ENCODE measurements around the gene GRPEL1. TPM values are rescaled to one million over a fixed set of nuclear protein-coding genes. Genes with fewer than 3 reads are reported as not detected.

The GRPEL1 gene
- total and polyA plus RNA-seq, 11 donors, result 38.6 to 70.8 (median 55.4) TPM

DNA sequence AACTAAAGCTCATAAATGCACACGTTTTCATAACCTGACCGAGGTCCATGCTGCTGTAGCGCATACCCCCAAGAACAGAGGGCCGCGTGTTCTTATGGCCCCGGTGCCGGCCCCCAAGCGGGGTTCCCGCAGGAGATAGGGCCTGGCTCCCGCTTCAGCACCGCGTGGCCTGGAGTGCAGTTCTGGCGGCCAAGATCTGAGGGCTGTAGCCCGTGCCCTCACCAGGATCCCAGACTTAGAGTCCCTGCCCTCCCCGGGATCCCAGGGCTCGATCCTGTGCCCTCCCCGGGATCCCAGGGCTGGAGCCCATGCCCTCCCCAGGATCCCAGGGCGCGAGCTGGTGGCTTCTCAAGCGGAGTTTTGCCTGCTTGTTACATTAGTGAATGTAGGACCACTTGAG is 1.0 kb upstream of the GRPEL1 start:
- no peaks in the 10 kb centered on the region for H3K27me3 ChIP-seq
- WGBS, 4 donors, result 8 to 23% (median 15%) methylated on average over 18 to 20 of the region's 20 CpGs
- DNase-seq (no peak), ATAC-seq (no peak)
- peak overlapping the region; percentile 62 to 97 (median 91) for H3K27ac ChIP-seq
- H3K4me3 ChIP-seq, result peak overlapping the region in 11 of 12 donors; percentile 74 to 99 (median 89)
- no peaks in the 10 kb centered on the region for H3K9me3 ChIP-seq
- H3K36me3 ChIP-seq, result peaks cover 0 to 16% (median 9%) of the 10 kb centered on the region in 9 donors
- TF ChIP-seq, protein P1, sequence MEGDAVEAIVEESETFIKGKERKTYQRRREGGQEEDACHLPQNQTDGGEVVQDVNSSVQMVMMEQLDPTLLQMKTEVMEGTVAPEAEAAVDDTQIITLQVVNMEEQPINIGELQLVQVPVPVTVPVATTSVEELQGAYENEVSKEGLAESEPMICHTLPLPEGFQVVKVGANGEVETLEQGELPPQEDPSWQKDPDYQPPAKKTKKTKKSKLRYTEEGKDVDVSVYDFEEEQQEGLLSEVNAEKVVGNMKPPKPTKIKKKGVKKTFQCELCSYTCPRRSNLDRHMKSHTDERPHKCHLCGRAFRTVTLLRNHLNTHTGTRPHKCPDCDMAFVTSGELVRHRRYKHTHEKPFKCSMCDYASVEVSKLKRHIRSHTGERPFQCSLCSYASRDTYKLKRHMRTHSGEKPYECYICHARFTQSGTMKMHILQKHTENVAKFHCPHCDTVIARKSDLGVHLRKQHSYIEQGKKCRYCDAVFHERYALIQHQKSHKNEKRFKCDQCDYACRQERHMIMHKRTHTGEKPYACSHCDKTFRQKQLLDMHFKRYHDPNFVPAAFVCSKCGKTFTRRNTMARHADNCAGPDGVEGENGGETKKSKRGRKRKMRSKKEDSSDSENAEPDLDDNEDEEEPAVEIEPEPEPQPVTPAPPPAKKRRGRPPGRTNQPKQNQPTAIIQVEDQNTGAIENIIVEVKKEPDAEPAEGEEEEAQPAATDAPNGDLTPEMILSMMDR (IDR thresholded peaks at IDR 0.05), result no peak
- no peak for TF ChIP-seq POLR2A (IDR thresholded peaks at IDR 0.05)
- intact Hi-C loops (cut with DNase I), result loop anchor here in 5 of 10 donors (1.0 to 5.0 kb wide), 9 partner anchors 26 to 352 kb away; partner anchors contain the start of genes TADA2B (in 5 of the 5), BLOC1S4 (in 1 of the 5), KIAA0232 (in 1 of the 5) and TBC1D14 (in 1 of the 5)
- peaks cover 3 to 41% (median 22%) of the 10 kb centered on the region in 12 donors for H3K4me1 ChIP-seq

DNA sequence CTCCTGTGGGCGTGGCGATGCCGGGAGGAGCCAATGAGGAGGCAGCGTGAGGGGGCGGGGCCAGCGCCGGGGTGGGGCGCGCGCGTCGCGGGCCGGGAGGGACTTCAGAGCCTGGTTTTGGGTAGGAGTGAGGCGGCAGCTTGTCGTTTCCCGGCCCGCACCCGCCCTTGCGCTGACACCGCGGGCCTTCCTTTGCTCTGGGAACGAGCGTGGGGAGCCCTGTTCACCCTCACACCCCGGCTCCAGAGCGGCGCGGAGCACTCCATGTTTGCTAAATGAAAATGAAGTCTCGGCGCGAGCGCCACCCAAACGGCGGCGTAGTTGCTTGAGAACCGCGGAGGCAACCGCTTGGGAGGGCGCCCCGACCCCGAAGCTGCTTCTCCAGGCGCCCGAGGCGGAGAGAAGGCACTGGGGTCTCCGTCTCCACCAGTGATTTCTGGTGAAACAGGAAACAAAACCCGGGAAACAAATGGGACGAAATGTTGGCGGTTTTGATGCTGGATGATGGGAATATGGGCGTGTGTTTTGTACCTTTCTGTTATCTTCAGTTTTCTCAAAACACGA is 497 bp upstream of the GRPEL1 start:
- H3K27ac ChIP-seq, result peak overlapping the region; percentile 62 to 97 (median 91)
- H3K4me1 ChIP-seq, result peaks cover 3 to 41% (median 22%) of the 10 kb centered on the region in 12 donors
- peaks cover 0 to 21% (median 14%) of the 10 kb centered on the region in 9 donors for H3K36me3 ChIP-seq
- no peaks in the 10 kb centered on the region for H3K27me3 ChIP-seq
- no peaks in the 10 kb centered on the region for H3K9me3 ChIP-seq
- 0 to 1% (median 1%) methylated on average over 18 to 50 of the region's 50 CpGs for WGBS, 4 donors
- peak in 1 of 5 donors; percentile 100 for DNase-seq
- TF ChIP-seq, protein P1 (IDR thresholded peaks at IDR 0.05), result no peak
- no peak for TF ChIP-seq POLR2A (IDR thresholded peaks at IDR 0.05)
- intact Hi-C loops (cut with DNase I), result loop anchor here in 5 of 10 donors (1.0 to 5.0 kb wide), 9 partner anchors 25 to 352 kb away; partner anchors contain the start of genes TADA2B (in 5 of the 5), BLOC1S4 (in 1 of the 5), KIAA0232 (in 1 of the 5) and TBC1D14 (in 1 of the 5)
- no peak for ATAC-seq
- peak overlapping the region; percentile 32 to 99 (median 88) for H3K4me3 ChIP-seq

DNA sequence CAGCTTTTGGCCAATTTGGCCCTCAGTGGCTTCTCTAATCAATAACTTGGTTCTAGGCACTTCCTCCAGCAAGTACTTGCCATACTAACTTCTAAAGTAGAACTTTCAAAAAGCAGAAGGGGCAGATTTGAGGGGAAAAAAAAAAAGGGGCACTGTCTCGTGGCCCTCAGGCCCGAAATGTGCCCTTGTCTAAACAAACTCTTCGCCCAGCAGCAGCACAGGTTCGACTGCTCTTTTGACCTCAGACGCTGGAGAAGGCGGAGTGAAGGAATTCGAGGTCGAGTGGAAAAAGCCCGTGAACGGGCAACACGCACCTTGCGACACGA is 775 bp downstream of the GRPEL1 start:
- TF ChIP-seq, protein P1 (IDR thresholded peaks at IDR 0.05), result no peak
- no peak for TF ChIP-seq POLR2A (IDR thresholded peaks at IDR 0.05)
- 3 to 6% (median 4%) methylated on average over 13 of the region's 13 CpGs for WGBS, 4 donors
- H3K4me3 ChIP-seq, result peak overlapping the region; percentile 70 to 99 (median 88)
- DNase-seq (no peak), ATAC-seq (no peak)
- H3K4me1 ChIP-seq, result peaks cover 3 to 41% (median 22%) of the 10 kb centered on the region in 12 donors
- no peaks in the 10 kb centered on the region for H3K27me3 ChIP-seq
- H3K36me3 ChIP-seq, result peaks cover 0 to 34% (median 27%) of the 10 kb centered on the region in 9 donors
- intact Hi-C loops (cut with DNase I), result loop anchor here in 4 of 10 donors (2.0 to 5.0 kb wide), 5 partner anchors 22 to 285 kb away; partner anchors contain the start of genes KIAA0232 (in 1 of the 4) and TBC1D14 (in 1 of the 4)
- H3K27ac ChIP-seq, result peak overlapping the region; percentile 25 to 97 (median 87)
- H3K9me3 ChIP-seq, result no peaks in the 10 kb centered on the region

DNA sequence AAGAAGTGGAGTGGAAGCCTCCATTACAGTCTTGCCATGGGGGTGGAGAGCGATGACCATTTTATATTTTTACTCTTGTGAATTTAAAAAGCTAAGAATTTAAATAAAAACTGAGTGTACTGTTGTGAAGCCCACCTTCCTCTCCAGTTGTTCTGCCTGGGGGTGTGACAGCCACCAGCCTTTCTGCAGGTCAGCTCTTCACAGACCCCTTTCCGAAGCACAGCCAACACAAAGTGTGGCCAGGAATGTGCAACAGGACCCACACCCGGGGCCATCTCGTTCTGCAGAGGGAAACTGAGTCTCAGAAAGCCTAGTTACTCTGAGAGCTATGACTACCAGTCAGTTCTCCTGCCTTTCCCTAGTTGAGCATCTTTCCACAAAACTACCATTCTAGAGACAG is 1.4 kb downstream of the GRPEL1 start:
- TF ChIP-seq POLR2A (IDR thresholded peaks at IDR 0.05), result no peak
- TF ChIP-seq, protein P1 (IDR thresholded peaks at IDR 0.05), result no peak
- Histone ChIP-seq H3K36me3 (peaks cover 0 to 40% (median 33%) of the 10 kb centered on the region in 9 donors), H3K27ac (peak overlapping the region in 2 of 12 donors; percentile 88 to 94), H3K4me1 (peaks cover 3 to 41% (median 22%) of the 10 kb centered on the region in 12 donors), H3K27me3 (no peaks in the 10 kb centered on the region), H3K4me3 (peak overlapping the region in 10 of 12 donors; percentile 77 to 99 (median 92)), H3K9me3 (no peaks in the 10 kb centered on the region)
- DNase-seq, result no peak
- 82 to 93% (median 87%) methylated on average over 4 of the region's 4 CpGs for WGBS, 4 donors
- no peak for ATAC-seq
- intact Hi-C loops (cut with DNase I), result loop anchor here in 4 of 10 donors (2.0 to 5.0 kb wide), 5 partner anchors 22 to 284 kb away; partner anchors contain the start of genes KIAA0232 (in 1 of the 4) and TBC1D14 (in 1 of the 4)
